Prostate gland (tissue), 2 donors: ENCODE results near the gene CFAP157. TPM values are rescaled to one million over a fixed set of nuclear protein-coding genes. Genes with fewer than 3 reads are reported as not detected.

Experiments used
- DNase-seq: peaks from one replicate; pipeline ENCODE4 v3.0.0-alpha.2; 2019; ENCODE audit warnings: low spot score
- H3K27ac ChIP-seq, 2 donors: fragments of 200-600 bp; sonication (generic); 2 replicates each; pipeline ENCODE4 v1.5.1; 2017 to 2019
- H3K27me3 ChIP-seq: fragments of 200-600 bp; sonication (generic); replicated peaks from 2 replicates; pipeline ENCODE4 v1.5.1; 2019; ENCODE audit not compliant: insufficient read depth
- H3K36me3 ChIP-seq, 2 donors: fragments of 200-600 bp; sonication (generic); 1 replicate in 1 of 2; 2 replicates in 1 of 2; pipeline versions ENCODE4 v1.5.1 to v1.8.1; 2017 to 2019
- H3K4me1 ChIP-seq: fragments of 200-600 bp; sonication (generic); replicated peaks from 2 replicates; pipeline ENCODE4 v1.5.1; 2019
- H3K4me3 ChIP-seq, 2 donors: fragments of 200-600 bp; sonication (generic); 2 replicates each; pipeline ENCODE4 v1.5.1; 2017 to 2019
- H3K9me3 ChIP-seq: fragments of 200-600 bp; sonication (generic); 2 replicates; pipeline ENCODE4 v1.5.1; 2017
- POLR2A ChIP-seq: fragments of 450-650 bp; IDR thresholded peaks from one replicate; pipeline ENCODE4 v1.6.1; 2016; ENCODE audit warnings: antibody characterized with exemption, mild to moderate bottlenecking
- POLR2AphosphoS5 ChIP-seq: sonication (generic); formaldehyde crosslinking; IDR thresholded peaks from one replicate; pipeline ENCODE4 v1.6.1; 2017; ENCODE audit warnings: antibody characterized with exemption
- WGBS: methylation state at CpG from one replicate; pipeline ENCODE4 v1.1.5; 2018; 5-methylcytosine and 5-hydroxymethylcytosine counted together
- intact Hi-C: fragments of 100-400 bp; cut with DNase I; formaldehyde crosslinking; loops from one replicate; pipeline ENCODE4 v1.14.2; 2022
- total RNA-seq, 2 donors: library from RNA; depleted of rRNA; stranded (reverse); fragments of >200 nt; gene quantifications; one replicate each; pipeline ENCODE4 v1.1.0, GENCODE V29; 2016
- TF ChIP-seq, protein P1 (sequence below), 4 experiments: fragments of 200-600 bp in 2 of 4; fragments of 450-650 bp in 2 of 4; sonication (generic) in 2 of 4; IDR thresholded peaks; 1 replicate in 3 of 4; 2 replicates in 1 of 4; pipeline ENCODE4 v1.5.1; 2016 to 2019; ENCODE audit warnings: antibody characterized with exemption in 4 of 4, mild to moderate bottlenecking in 2 of 4, moderate library complexity in 2 of 4

Gene CFAP157
- total RNA-seq, 2 donors from 2014 or later = 2.8 TPM; not detected in 1

DNA sequence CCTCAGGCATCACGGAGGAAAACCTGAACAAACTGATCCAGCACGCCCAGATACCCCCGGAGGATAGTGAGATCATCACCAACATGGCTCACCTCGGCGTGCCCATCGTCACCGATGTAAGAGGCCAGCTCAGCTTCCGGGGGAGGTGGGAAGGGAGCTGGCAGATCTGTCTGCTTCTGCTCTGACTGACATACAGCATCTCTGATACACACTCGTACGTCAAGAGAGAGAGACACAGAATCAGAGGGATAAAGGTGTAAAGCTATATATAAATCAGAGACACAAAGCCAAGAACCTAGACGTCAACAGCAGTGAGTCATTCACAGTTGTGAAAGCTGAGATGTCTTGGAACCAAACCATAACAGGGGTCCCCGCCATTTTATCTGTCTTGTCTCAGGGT is 30.1 kb upstream of the CFAP157 start:
- Histone ChIP-seq H3K4me1 (no peaks in the 10 kb centered on the region), H3K36me3 (no peaks in the 10 kb centered on the region), H3K9me3 (no peaks in the 10 kb centered on the region), H3K27ac (no peak overlapping the region), H3K27me3 (no peaks in the 10 kb centered on the region), H3K4me3 (no peak overlapping the region)
- TF ChIP-seq POLR2A (no peak), POLR2AphosphoS5 (no peak)
- TF ChIP-seq, protein P1, sequence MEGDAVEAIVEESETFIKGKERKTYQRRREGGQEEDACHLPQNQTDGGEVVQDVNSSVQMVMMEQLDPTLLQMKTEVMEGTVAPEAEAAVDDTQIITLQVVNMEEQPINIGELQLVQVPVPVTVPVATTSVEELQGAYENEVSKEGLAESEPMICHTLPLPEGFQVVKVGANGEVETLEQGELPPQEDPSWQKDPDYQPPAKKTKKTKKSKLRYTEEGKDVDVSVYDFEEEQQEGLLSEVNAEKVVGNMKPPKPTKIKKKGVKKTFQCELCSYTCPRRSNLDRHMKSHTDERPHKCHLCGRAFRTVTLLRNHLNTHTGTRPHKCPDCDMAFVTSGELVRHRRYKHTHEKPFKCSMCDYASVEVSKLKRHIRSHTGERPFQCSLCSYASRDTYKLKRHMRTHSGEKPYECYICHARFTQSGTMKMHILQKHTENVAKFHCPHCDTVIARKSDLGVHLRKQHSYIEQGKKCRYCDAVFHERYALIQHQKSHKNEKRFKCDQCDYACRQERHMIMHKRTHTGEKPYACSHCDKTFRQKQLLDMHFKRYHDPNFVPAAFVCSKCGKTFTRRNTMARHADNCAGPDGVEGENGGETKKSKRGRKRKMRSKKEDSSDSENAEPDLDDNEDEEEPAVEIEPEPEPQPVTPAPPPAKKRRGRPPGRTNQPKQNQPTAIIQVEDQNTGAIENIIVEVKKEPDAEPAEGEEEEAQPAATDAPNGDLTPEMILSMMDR (IDR thresholded peaks at IDR 0.05) = no peak
- DNase-seq = no peak
- intact Hi-C loops = no loop called here
- 85% methylated on average over 12 of the region's 12 CpGs for WGBS

DNA sequence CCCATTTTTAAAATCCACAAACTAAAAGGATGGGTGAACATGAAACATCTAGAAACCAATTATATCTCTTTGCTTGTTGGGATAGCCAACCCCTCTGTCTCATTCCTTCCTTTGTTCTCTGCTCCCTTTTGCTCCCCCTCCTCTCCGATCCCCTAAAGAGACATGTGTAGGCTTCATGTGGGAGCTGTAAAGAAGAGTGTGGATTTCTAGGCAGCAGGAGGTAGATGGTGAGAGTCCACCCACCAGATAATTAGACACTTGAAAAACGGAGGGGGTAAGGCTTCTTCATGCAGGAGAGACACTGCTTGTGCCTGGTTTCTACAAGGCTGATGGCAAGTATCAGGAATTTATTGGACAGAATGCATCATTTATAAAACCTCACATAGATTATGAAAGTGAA is 27.3 kb upstream of the CFAP157 start:
- Histone ChIP-seq H3K27ac (no peak overlapping the region), H3K9me3 (no peaks in the 10 kb centered on the region), H3K27me3 (no peaks in the 10 kb centered on the region), H3K4me1 (no peaks in the 10 kb centered on the region), H3K4me3 (no peak overlapping the region), H3K36me3 (peaks cover 0 to 8% of the 10 kb centered on the region in 2 donors)
- WGBS = 80% methylated on average over 2 of the region's 2 CpGs
- intact Hi-C loops = no loop called here
- DNase-seq = no peak
- TF ChIP-seq, protein P1 (IDR thresholded peaks at IDR 0.05) = no peak
- no peak for TF ChIP-seq POLR2AphosphoS5
- no peak for TF ChIP-seq POLR2A

DNA sequence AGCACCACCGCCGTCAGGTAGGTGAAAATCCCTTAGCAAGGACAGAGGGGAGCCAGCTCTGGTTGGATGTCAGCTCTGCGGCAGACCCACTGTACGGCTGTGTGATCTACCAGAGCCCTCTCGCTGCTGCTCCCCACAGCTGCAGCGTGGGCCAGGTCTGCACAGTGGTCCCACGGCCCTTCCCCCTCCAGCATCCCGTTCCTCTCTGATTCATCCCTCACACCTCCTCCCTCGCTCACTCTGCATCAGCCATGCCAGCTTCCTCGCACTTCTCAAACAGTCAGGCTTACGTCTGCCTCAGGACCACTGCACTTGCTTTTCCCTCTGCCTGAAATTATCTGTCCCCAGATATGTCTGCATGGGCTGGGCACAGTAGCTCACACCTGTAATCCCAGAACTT is 26.6 kb upstream of the CFAP157 start:
- TF ChIP-seq, protein P1 (IDR thresholded peaks at IDR 0.05) = no peak
- TF ChIP-seq POLR2A (no peak), POLR2AphosphoS5 (no peak)
- 88% methylated on average over 11 of the region's 11 CpGs for WGBS
- peaks cover 0 to 8% of the 10 kb centered on the region in 2 donors for H3K36me3 ChIP-seq

DNA sequence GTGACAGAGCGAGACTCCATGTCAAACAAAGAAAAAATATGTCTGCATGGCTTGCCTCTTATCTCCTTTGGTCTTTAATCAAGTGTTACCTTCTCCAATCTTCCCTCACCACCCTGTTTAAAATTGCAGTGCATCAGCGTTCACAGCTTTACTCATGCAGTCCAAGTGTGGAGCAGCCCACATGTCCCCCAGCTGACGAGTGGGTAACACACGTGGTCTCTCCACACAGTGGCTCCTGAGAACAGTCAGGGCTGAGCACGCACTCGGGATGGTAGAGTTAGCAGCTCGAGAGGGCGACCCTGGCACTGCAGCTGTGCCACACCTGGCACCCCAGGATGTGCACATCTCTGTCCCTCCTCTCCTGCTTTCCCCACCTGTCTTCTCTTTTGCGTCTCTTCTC is 25.9 kb upstream of the CFAP157 start:
- H3K9me3 ChIP-seq = no peaks in the 10 kb centered on the region
- intact Hi-C loops = no loop called here
- no peak overlapping the region for H3K27ac ChIP-seq
- 95% methylated on average over 9 of the region's 9 CpGs for WGBS
- H3K36me3 ChIP-seq = peaks cover 0 to 8% of the 10 kb centered on the region in 2 donors
- no peaks in the 10 kb centered on the region for H3K27me3 ChIP-seq
- H3K4me1 ChIP-seq = no peaks in the 10 kb centered on the region
- no peak for DNase-seq
- no peak for TF ChIP-seq POLR2AphosphoS5
- TF ChIP-seq, protein P1 (IDR thresholded peaks at IDR 0.05) = no peak
- TF ChIP-seq POLR2A = no peak
- H3K4me3 ChIP-seq = no peak overlapping the region

More for the DNA sequence above, 26.6 kb upstream of the CFAP157 start:
- H3K4me1 ChIP-seq = no peaks in the 10 kb centered on the region
- H3K9me3 ChIP-seq = no peaks in the 10 kb centered on the region
- intact Hi-C loops = no loop called here
- no peak overlapping the region for H3K27ac ChIP-seq
- DNase-seq = no peak
- H3K27me3 ChIP-seq = no peaks in the 10 kb centered on the region
- H3K4me3 ChIP-seq = no peak overlapping the region

DNA sequence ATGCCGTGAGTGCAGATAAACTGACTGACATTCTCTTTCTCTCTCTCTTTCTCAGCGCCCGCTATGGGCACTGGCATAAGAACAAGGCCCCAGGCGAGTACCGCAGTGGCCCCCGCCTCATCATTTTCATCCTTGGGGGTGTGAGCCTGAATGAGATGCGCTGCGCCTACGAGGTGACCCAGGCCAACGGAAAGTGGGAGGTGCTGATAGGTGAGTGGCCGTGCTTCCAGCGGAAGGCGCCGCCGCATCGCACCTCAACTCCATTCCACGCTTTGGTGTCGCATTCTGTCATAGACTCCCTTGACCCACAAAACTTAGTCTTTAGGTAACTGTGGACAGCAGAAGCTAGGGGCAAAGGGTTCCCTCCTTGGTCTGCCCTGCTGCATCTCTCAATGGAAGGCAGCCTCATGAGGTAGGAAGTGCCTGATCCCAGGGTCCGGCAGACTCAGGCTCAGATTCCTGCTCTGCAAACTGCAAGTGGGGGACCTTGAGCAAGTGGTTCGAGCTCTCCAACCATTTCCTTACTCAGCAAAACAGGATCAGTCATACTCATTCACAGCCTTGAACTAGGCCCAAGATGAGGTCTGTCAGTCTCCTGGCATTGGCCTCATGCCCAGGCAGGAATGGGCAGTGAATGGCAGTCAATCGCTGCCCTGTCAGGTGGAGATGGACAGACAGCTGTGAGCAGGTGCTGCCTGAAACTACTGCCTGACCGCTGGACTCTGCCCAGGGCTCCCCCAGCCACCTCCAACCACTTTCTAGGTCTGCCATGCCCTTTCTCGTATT is 24.2 kb upstream of the CFAP157 start:
- Histone ChIP-seq H3K27ac (no peak overlapping the region), H3K27me3 (no peaks in the 10 kb centered on the region), H3K4me1 (no peaks in the 10 kb centered on the region), H3K36me3 (peaks cover 0 to 8% of the 10 kb centered on the region in 2 donors), H3K4me3 (no peak overlapping the region), H3K9me3 (no peaks in the 10 kb centered on the region)
- no peak for DNase-seq
- 88% methylated on average over 23 of the region's 23 CpGs for WGBS
- intact Hi-C loops = no loop called here
- TF ChIP-seq POLR2AphosphoS5 (no peak), POLR2A (no peak)
- TF ChIP-seq, protein P1 (IDR thresholded peaks at IDR 0.05) = no peak
